HG02623 (cell line): ENCODE measurements around the gene HABP2.

Source experiments
- ATAC-seq: cut with Tn5 transposase; IDR thresholded peaks from one replicate; pipeline ENCODE4 v1.9.1; 2021; ENCODE audit warnings: moderate library complexity; ENCODE audit not compliant: unreplicated experiment

Gene HABP2

DNA sequence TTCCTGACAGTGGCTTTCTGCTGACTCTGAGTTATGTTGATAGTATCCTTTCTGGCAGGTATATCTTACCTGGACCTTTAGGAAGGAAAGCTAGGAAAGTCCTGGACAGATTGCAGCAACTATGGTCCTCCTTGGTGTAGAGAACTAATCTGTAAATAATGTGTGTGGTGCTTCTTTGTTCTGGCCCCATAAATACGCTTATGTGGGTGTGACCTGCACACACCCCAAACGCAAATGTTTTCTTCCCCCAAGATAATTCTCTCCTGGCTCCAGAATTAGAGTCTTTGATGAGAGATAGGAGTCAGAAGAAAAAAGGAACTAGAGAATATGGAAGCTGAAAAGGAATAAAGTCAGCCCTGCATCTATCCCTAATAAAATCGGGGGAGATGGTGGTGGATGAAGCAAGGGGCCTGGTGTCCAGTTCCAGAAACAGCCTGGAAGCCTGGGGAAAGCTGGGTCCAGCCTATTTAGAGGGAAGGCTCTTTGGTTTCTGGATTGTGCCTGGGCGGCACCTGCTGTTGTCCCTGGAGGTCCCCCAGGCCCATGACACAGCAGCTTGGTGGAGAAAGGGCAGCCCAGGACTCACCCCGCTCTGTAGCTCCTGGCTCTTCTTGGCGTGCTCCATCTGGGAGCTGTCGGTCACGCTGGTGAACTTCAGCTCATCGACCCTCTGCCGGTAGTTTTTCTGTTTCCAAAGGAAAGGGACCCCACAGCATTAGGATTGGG, 72.8 kb downstream of the HABP2 start:
- ATAC-seq: no peak

DNA sequence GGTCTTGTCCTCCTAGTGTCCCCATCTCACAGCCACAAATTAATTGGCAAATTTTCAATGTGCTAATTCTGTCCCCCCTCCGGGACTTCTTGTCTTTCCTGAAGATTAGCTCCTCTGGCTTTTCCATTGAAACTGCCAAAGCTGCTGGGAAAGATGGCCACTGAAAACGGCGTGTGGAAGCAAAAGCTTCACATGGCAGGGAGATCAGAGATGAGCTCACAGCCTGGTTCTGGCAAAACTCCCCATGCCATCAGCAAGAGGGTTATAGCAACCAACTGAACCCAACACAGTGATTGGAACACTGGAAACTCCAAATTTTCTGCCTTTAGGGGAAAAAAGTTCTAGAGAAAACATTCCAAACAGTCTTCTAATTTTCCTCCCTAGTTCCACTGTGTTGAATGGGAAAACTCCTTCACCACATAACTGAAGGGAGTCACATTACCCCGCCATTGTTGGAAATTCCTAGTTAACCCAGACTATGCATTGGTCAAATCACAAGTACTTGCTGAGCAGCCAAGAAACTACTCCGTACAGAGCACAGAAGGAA, 74.0 kb downstream of the HABP2 start:
- no peak for ATAC-seq

DNA sequence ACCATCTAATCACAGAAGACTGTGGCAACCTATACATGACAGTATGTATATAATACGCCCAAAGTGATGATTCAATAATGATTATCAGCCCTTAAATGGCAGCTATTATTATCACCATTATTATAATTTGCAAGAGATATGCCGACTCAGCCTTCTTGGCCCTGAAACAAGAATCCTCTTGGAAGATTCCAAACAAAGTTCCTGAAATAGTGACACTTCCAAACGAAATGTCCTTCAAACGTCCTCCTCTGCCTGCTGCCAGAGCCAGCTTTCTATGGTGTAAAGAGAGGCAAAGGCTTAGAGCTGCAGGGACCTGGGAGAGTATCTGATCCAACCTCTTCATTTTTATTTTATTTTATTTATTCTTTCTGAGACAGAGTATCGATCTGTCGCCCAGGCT, 75.0 kb downstream of the HABP2 start:
- ATAC-seq: no peak

DNA sequence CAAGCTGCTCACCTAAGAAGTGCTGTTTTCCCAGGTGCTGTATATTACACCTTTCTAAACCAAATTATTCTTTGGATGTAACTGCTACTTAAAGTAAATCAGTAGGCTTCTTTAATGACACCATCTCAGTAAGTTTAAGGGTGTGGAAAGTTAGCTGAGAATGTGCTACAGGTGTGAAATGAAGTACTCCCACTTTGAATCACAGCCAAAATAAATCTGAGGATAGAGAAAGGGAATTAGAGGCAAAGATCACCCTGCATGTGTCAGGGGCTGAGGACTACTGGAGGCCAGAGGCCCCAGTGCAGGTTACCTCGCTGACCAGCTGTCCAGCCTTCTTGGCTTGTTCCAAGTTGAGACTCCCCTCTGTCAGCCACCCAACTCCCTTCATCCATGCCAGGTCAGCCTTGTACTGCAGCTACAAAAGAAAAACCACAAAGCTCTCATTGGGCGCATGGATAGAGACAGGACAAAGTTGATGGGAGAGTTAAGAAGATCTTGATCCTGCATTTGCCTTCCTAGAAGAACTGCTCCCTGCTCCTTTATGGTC, 75.8 kb downstream of the HABP2 start:
- ATAC-seq: no peak

DNA sequence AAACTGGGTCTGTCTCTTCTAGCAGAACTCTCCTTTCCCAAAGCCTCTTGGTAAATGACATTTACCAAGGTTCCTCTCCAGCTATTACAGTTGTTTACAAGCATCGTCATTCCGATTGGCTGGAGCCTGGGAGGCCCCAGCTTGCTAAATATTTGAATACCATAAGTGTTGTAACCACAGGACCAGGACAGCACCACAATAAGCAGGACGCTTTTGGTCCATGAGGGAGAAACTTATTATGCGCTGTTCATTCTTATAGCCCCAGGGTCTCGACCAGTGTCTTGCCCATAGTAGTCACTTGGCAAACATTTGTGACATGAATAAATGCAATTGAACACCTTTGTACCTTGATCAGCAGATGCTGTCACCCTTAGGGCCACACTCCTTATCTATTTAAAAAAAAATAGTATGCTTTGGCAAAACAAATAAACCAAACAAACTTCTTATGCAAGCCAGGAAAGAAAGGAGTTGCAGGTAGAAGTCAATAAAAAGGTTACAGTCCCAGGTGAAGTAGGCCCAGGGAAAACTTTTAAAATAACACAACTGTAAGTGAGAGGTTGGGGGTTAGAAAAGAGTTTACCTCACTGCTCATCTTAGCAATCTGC, 78.2 kb downstream of the HABP2 start:
- no peak for ATAC-seq

DNA sequence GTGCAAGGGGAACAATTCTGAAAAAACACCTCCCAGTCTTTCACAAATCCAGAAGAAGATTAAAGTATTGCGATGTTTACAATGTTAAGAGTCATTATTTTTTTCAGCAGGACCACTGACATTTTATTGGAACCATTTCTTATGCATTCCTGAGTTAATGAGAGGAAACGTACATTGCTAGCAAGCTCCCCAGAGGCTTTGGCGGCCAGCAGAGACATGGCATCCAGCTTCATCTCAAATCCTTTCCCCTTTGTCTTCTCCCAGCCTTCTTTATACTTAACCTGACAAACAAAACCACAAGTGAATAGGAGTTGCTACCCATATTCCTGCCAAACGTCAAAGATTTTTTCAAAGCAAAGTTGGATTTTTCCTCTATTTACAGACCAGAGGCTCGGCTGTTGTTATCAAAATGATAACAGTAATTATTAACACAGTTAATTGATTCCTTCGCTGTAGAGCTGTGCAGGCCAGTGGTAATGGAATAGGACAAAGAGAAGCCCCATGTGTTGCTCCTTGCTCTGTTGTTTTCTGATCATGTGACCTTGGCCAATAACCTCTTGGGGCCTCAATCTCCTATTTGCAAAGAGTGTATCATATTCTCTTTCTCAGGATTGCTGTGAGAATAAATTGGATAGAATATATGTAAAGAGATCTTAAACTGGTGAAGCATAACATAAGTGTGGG, 79.0 kb downstream of the HABP2 start:
- ATAC-seq: no peak
